NCI-H526 treated with DMSO at 0.1 percent for 48 hours (cell line): Measurements from ENCODE around the gene FLACC1.
"Not testable (repeated sequence)": the region's sequence is repeated elsewhere in the genome, so short reads cannot be mapped to it uniquely, and the experiment has no call there.

ENCODE experiments used
- DNase-seq: peaks from one replicate; lab custom pipeline; 2025; lab: John Stamatoyannopoulos, UW

Gene FLACC1, protein sequence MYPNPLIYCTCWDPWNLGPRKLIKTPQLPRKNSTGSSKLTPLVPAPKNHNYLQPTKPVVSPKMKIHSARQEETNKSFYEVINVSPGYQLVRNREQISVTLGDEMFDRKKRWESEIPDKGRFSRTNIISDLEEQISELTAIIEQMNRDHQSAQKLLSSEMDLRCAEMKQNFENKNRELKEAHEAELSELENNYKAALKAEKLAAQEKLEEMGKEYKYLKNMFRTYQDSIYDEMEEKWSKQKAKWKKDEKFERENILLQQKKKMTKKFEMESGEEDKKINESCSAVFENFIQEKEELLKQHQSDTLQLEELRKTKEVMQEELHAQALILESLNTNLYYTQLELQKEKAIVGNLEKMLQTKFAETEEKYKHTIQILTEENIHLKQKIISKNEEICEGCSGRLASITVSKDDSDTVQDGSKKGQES

DNA sequence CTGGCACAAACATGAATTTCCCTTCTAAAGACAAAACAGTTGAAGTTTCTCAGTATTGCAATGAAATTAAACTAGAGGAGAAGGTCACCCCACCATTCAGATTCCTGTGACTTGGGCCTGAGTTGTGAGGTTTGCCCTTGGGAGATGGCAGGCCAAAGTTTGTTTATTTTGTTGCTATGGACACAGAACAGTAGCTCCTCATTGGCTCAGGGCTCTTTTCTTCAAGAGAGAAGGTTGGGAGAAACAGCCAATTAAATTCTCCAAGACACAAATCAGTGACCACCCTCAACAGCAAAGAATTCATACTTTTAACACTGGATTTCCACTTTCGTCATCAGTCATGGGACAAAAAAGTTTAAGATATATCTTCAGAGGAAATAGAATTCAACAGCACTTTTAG lies at the start of gene FLACC1:
TSS of gene FLACC1 (minus strand) at position 125 of the 400 bp plus-strand sequence. CDS start 5,941 bp downstream, outside the sequence.
- no peak for DNase-seq

DNA sequence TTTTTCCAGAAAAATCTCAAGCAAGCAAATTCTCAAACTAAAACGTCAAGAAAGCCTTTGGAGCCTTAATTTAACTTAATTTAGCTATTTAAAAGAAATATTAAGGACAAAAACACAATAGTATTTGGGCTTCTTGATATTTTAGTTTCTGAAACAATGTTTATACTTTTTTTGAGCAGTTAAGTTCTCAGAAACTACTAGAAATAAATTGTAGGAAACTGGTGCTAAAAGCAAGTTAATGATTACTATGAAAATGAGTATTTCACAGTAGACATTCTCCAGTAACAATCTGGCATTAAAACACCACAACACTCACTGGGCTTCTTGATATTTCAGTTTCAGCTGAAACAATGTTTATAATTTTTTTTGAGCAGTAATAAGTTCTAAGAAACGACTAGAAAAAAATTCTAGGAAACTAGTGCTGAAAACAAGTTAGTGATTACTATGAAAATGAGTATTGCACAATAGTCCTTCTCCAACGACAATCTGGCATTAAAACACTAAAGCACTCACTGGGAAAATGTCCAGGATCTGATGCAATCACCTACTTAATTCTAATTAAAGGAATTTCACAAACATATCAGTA lies 49.0 kb upstream of the FLACC1 start:
- DNase-seq = no peak

DNA sequence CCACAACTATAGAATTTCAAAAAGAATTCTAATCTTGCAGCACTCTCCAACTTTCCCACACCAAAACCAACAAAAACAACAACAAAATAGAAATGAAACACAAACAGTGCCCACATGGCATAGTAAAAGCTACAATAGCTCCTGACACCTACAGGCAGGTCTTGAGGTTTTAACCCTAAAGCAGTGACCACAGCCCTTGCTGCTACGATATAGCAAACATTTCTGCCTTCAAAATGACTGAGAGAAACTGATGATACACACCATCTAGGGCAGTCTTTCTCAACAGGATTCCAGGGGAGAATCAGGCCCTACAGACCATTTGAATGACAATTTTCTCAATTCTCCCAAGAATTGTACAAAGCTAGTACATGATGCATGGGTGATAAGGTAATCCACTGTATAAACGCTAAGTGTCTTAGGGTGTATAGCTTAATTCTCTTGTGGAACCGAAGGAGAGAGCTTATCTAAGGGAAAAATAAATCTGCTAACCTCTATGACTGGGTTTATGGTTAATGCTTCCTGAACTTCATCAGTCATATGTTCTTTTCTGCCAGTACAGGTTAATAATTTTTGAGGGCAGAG lies 47.6 kb upstream of the FLACC1 start:
- no peak for DNase-seq

DNA sequence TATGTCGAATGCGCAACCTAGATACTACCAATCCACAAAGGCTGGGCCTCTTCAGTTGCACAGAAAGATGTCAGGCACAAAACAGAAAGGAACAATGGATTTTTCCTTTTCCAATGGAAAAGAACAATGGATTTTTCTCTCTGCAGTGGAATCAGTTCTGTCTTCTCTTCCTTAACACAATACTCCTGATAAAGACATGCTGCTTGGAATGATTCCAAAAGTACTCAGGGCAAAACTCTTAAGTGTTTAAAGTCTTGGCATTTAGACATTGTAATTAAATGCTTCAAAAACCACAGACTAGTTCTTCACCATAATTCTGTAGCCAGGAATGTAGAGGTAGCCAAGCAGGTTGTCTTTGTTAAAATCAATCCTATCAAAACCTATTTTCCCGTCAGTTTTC lies 46.7 kb upstream of the FLACC1 start:
- no peak for DNase-seq

DNA sequence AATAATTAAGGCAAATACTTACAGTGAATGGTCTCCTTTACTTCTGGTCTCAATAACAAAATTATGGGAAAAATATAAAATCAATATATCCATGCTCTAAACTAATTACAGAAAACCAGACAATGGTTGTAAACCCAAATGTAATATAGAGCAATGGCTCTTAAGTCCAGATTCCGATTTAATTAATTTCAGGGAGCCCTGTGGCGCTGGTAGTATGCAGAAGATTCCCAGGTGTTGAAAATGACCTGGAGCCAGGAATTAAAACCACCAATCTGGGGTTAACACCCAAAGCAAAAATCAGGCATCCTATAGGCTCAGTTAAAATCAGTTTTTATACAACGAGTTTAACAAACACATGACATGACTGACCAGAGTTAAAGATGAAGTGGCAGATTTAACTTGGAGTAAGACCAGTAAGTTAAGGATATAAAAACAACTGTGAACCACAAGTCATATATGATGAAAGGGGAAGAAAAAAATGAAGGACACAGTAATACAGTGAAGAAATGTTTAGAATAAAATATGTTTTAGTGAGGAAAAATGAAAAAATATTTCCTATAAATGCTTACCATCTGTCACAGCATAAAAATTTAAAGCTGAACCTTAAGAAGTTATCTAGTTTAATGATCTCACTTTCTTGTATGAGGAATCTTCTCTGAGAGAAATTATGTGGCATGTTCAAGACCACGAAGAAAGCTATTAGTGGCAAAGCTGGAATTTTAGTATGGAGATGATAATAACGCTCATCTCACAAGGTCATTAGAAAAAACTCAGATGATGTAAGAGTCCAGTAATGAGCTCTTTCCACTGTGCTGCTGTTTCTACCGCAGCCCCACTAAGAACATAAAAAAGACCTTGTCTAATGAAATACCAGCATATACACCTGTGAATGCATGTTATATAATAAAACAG lies 45.8 kb upstream of the FLACC1 start:
- no peak for DNase-seq

DNA sequence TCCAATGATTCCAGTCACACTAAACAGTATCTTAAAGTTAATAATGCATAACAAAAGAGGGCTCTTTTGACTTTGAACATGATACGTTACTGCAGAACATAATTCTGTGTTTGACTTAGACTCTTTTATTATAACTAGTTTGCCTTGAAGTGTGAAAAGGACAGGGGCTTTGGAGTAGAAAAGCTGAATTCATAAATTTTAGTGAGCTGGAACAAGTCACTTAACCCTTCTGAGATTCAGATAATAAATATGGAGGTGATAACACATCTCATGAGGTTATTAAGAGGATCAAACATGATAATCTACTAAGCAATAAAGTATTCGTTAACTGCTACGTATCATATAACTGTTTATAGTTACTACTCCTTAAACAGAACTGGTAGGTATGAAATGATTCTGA lies 44.7 kb upstream of the FLACC1 start:
- peak; percentile 17 for DNase-seq

DNA sequence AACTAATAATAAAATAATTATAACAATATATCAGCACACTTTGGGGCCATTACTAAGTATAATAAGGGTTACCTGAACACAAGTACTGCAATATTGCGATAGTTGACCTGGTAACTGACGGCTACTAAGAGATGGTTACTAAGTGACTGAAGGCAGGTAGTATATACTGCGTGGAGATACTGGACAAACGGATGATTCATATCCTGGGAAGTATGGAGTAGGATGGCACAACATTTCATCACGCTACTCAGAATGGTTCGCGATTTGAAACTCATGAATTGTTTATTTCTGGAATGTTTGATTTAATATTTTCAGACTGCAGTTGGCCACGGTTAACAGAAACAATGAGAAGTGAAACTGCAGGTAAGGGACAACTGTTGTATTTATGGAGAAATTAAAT lies 39.5 kb upstream of the FLACC1 start:
- DNase-seq = no peak

DNA sequence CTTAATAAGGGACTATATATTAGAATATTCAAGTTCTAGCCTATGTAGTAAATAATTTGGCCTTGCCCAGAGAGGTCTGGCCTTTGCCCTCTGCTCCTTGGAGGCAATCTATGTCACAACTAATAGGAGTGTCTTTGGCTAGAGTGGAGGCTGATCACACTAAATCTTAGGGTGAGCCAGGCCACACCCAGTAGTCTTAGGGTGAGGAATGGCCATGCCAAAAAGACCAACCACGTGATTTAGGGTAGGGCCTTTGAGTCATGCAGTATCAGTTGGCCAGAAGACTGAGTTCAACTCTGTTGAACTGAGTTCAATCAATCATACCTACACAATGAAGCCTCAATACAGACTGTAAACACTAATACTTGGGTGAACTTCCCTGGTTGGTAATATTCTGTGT lies 26.0 kb upstream of the FLACC1 start:
- no peak for DNase-seq

DNA sequence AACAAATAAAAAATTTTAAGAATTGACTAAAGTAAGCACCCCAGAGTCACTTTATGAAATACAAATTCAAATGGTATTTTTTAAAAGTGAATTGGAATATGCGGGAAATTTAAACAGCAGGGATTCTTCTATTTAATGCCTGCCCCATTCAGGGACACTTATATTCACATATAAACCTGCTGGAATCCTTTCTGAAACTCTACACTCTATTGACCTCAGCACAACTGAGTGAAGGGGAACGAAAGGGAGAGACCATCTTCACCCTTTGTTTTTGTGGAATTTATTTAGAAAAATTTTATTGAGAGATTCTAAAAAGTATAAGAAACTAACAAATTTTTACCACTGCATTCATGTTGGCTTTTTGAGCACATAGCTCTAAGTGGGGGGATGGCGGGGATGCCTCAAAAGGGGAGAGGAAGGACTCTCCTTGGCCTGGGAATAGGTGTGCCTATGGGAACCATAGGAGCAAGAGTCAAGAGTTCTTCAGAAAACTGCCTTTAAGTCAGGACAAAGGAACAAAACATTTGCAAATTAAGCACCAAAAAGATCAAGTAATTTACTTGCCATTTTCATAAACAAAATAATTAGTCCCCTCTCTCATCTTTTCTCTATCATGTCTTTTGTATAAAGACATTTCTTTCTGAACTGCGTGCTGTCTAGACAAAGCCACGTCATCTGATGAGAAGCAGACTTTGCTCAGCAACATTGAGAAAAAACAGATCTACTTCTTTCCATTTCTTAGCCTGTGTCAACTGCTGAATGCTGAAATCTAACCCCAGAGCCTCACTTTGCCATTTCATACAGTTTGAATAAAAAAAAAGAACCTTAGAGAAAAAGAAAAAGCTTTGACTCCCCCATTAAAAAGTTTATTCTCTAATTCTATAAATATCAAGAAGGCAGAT lies 21.6 kb upstream of the FLACC1 start:
- no peak for DNase-seq

DNA sequence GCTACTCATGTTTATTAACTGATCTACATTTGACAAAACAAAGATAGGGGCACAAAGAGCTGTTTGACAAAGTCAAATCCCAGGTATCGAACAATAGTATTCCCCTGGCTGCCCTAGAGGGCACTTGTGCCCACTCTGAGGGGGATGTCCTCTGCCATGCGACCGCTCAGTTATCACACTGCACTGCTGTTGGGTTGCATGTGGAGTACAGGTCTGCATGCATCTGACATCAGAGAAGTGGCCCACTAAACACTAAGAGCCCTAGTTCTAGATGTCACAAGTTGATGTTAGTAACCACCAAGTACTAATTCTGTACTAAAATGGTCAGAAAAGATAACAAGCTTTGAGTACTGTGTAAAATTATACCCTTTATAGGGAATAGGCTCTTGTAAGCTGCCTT lies 20.1 kb upstream of the FLACC1 start:
- no peak for DNase-seq

DNA sequence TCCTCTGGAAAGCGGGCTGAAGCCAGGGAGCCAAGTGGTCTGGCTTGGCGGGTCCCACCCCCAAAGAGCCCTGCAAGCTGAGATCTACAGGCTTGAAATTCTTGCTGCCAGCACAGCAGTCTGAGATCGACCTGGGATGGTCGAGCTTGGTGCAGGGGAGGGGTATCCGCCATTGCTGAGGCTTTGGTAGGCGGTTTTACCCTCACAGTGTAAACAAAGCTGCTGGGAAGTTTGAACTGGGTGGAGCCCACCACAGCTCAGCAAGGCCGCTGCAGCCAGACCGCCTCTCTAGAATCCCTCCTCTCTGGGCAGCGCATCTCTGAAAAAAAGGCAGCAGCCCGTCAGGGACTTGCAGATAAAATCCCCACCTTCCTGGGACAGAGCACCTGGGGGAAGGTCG lies 12.6 kb upstream of the FLACC1 start:
- no peak for DNase-seq

DNA sequence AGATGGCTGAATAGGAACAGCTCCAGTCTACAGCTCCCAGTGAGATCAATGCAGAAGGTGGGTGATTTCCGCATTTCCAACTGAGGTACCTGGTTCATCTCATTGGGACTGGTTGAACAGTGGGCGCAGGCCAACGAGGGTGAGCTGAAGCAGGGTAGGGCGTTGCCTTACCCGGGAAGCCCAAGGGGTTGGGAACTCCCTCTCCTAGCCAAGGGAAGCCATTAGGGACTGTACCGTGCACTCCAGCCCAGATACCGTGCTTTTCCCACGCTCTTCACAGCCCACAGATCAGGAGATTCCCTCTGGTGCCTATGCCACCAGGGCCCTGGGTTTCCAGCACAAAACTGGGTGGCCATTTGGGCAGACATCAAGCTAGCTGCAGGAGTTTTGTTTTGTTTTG lies 12.2 kb upstream of the FLACC1 start:
- DNase-seq = not testable (repeated sequence)

DNA sequence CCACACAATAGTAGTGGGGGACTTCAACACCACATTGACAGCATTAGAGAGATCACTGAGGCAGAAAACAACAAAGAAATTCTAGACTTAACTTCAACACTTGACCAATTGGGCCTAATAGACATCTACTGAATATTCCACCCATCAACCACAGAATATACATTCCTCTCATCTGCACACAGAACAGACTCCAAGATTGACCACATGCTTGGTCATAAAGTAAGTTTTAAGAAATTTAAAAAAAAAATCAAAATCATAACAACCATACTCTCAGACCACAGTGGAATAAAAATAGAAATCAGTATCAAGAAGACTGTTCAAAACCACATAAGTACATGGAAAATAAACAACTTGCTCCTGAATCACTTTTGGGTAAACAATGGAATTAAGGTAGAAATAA lies 9.0 kb upstream of the FLACC1 start:
- DNase-seq = no peak

DNA sequence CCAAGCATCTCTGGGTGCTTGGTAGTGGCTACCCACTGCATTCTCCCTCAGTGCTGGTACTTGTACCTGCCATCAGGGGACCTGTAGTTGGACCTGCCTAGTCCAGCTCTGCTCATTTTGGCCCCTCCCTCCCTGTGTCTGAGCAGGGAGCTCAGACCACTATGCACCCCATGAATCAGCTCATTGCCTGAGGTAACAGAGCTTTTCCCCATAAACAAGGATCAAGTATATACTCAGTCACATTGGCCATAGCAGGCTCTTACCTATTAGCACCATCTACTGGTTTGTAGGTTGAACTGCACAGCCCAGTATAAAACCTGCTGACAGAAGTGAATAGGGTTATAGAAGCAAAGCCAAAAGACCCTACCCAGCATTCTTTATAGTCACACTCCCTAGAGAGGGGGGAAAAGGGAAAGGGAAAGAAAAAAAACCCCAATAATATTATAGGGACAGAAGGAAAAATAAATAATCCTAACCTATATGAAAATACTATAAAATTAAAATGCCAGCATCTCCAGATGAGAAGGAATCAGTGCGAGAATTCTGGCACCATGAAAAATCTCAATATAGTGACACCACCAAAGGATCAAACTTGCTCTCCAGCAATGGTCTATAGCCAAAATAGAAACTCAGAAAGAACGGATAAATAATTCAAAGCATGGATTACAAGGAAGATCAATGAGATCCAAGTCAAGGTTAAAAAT lies 6.9 kb upstream of the FLACC1 start:
- peak; percentile 12 for DNase-seq

DNA sequence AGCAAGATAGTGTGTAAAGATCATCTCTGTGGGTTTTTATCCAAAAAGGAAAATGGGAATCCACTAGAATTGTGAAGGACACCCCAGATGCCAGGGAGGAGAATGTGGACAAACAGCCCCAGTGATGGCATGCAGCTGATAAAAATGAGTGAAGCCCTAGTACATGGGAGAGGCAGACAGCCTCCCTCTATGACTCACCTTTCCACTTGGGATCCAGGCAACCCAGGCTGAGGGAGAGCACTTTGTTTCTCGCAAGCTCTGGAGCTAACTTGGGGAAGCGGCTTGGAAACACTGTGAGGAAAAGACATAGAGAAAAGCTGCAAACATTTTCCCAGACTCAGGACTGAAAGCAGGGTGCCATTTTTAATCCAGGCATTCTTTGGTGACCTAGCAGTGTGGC lies 5.3 kb upstream of the FLACC1 start:
- DNase-seq = no peak

DNA sequence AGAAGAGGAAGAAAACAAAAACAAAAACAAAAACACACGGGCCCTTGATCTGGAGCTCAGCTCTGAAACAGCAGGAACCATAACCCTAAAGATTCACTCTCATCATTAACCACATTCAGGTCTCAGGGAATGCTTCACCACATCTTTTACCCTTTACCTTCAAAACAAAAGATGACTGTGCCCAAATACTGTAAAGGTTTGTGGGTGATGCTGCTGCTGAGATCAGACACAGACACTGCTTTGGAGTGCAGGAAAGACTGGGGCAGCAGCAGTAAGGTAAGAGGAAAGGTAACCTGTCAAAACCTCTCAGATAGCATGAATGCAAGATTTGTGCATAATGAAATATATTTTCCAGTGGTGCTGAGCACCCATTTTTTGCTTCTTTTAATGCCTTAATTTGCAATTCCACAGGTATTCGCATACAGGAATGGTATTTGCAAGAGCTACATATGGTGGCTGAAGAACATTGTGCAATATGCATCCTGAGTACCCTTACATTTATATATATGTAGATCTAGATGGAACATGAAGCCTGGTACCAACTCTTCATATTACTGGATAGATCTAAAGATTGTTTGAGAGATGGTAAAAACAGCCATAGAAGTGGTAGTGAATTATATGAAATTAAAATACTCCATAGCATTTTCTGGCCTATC lies 4.1 kb upstream of the FLACC1 start:
- no peak for DNase-seq

DNA sequence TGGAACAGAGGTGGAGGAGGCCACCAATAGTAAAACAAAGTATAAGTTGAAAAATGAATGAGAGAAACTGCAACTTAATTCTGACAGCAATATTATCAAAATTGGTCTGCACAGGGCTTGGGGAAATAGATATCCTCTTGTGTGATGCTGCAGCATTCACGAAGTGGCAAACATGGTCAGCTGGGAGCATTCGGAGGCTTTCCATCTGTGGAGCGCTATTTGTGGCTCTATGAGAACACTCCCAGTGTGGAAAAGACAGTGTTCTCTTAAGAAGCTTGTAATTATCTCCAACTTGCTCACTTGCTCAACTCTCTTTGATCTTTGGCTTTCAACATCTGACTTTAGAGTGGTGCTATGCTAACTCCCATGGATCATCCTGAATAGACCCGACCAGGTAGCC lies 3.1 kb upstream of the FLACC1 start:
- no peak for DNase-seq

DNA sequence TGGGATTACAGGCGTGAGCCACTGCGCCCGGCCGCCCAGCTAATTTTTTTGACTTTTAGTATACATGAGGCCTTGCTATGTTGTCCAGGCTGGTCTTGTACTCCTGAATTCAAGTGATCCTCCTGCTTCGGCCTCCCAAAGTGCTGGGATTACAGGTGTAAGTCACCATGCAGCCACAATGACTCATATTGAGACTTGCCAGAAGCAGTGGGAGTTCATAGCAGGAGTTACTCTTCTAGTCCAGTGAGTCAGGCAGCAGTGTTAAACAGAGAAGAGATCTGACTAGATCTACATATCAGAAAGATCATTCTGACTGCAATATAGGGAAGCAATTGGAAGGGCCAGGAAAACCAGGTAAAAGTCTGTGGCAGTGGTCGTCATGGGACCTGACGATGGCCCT lies 1.5 kb upstream of the FLACC1 start:
- no peak for DNase-seq

DNA sequence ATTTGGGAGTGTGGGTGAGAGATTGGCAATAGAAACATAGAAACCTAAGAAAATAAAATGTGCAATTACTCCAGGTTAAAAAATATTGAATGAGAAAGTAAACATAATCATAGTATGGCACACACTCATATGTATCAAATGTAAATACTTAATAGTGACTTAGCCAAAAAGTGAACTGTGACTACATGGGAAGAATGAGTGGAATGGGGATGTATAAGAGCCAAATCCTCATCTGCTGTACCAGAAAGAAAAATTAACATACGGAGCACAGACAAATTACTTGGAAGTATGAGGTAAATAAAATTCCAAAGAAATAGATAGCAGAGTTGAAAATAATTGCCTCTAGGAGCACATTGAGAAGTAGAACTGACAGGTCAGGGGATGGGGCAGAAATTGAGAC lies 4.0 kb downstream of the FLACC1 start:
- no peak for DNase-seq

DNA sequence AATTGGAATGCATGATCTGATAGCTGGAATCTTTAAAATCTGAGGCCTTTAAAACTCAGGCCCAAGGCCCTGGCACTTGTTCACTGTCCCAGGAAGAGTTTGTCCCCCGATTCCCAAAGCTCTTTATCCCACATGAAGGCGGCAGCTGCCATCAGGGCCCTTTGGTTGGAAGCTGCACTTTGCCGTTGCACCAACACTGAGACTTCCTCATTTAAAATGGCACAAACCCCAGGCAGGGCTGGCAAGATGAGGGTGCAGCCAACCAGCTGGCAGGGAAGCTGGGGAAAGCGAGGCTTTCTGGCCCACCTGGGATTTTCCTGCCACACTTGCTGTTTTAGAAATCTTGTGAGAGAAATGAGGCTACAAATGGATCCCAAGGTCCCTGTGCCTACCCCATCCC lies 6.3 kb downstream of the FLACC1 start:
- DNase-seq = no peak
